Muscle of arm (tissue), 14 donors: ENCODE results near the gene ZNF239. TPM values are rescaled to one million over a fixed set of nuclear protein-coding genes. Genes with fewer than 3 reads are reported as not detected.
A peak's percentile ranks its signal among the peaks of the same experiment; 100 is the strongest.
"Not testable (repeated sequence)": the region's sequence is repeated elsewhere in the genome, so short reads cannot be mapped to it uniquely, and the experiment has no call there.

Source experiments
- DNase-seq: peaks from one replicate; pipeline ENCODE4 v3.0.0-alpha.2; 2013
- long read RNA-seq, 11 donors: transcript quantifications; one replicate each; lab custom pipeline, GENCODE V29; 2026
- polyA plus RNA-seq, 12 donors: library from polyadenylated mRNA; unstranded; fragments of 120-200 nt; gene quantifications; one replicate each; pipeline ENCODE4 v1.2.1, GENCODE V29; 2013; ENCODE audit not compliant: insufficient read length in 12 of 12

Gene ZNF239
- polyA plus RNA-seq, result 10 to 100 TPM in 1 of 12 donors, 1 to 10 TPM in 10, not detected in 1; 6.3 to 10.5 (median 8.6) TPM
- long read RNA-seq, donor 1, partial matches to known transcripts, result 0 of 3 reads
- long read RNA-seq, donor 1, other reads (novel, unspliced or antisense), result 0 of 3 reads
- long read RNA-seq, donor 2, partial matches to known transcripts, result 0 of 2 reads
- long read RNA-seq, donor 2, other reads (novel, unspliced or antisense), result 0 of 2 reads
- long read RNA-seq, donor 3, result 0 reads
- long read RNA-seq, donor 4, result 0 reads
- long read RNA-seq, donor 5, result 0 reads
- long read RNA-seq, donor 6, partial matches to known transcripts, result 0 of 2 reads
- long read RNA-seq, donor 6, other reads (novel, unspliced or antisense), result 0 of 2 reads
- long read RNA-seq, donor 7, partial matches to known transcripts, result 0 of 1 reads
- long read RNA-seq, donor 7, other reads (novel, unspliced or antisense), result 0 of 1 reads
- long read RNA-seq, donor 8, result 0 reads
- long read RNA-seq, donor 9, result 0 reads
- long read RNA-seq, donor 10, result 0 reads
- long read RNA-seq, donor 11, partial matches to known transcripts, result 0 of 4 reads
- long read RNA-seq, donor 11, other reads (novel, unspliced or antisense), result 0 of 4 reads

GRCh38 chr10:43574001-43574892, at the start of gene ZNF239:
ZNF239 (minus strand) TSS chr10:43574616; CDS start chr10:43558079, 16,537 bp downstream.
- DNase-seq, result peak; percentile 89

- no peak for DNase-seq
Observed at GRCh38 chr10:43623351-43623750, 48.9 kb upstream of the ZNF239 start.

- DNase-seq, result no peak
Observed at GRCh38 chr10:43622038-43622437, 47.6 kb upstream of the ZNF239 start.

GRCh38 chr10:43619368-43619767, 45.0 kb upstream of the ZNF239 start:
- DNase-seq, result no peak

DNA sequence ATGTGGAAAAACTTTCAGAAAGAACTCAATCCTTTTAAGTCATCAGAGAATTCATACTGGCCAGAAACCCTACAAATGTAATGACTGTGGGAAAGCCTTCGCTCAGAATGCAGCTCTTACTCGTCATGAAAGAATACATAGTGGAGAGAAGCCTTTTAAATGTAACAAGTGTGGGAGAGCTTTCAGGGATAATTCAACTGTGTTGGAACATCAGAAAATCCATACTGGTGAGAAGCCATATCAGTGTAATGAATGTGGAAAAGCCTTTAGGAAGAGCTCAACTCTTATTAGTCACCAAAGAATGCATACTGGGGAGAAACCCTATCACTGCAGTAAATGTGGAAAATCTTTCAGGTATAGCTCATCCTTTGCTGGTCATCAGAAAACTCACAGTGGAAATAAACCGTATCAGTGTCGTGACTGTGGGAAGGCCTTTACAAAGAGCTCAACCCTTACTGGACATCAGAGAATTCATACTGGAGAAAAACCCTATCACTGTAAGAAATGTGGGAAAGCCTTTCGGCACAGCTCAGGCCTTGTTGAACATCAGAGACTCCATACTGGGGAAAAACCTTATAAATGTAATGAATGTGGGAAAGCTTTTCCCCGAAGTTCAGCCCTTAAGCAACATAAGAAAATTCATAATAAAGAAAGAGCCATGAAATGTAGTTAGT, 42.4 kb upstream of the ZNF239 start:
- no peak for DNase-seq

DNA sequence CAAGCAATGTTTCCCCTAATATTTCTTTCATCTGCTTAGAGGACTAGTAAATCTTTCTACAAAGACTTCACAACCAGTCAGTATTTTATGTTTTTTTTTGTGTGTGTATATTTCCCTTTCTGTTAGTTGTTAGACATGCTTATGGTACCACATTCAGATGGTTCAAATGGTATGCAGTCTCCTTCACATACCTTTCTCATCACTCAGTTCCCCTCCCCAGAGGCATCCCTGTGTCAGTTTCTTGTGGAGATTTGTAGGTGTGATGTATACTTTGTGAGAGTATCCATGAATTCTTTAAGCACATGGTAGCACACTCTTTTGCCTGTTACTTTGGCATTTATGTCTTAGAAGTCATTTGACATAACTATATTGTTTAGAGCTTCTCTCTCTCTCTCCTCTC, 36.2 kb upstream of the ZNF239 start:
- DNase-seq, result no peak

DNA sequence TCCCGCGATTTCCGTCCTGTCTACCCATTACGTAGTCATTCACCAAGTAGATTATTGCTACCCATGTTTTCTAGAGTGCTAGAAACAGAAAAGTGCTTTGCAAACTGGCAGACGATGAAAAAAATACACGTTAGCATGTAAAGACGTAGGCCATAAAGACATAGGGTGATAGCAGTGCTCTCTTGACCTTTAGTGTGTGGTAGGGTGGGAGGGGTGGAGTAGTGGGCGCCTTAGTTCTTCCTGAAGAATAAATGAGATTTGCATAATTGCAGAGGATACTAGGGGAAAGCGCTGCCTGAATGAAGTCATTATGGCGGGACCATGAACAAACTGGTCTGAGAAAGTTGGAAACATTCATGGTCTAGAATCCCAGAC, 32.8 kb upstream of the ZNF239 start:
- DNase-seq, result no peak

DNA sequence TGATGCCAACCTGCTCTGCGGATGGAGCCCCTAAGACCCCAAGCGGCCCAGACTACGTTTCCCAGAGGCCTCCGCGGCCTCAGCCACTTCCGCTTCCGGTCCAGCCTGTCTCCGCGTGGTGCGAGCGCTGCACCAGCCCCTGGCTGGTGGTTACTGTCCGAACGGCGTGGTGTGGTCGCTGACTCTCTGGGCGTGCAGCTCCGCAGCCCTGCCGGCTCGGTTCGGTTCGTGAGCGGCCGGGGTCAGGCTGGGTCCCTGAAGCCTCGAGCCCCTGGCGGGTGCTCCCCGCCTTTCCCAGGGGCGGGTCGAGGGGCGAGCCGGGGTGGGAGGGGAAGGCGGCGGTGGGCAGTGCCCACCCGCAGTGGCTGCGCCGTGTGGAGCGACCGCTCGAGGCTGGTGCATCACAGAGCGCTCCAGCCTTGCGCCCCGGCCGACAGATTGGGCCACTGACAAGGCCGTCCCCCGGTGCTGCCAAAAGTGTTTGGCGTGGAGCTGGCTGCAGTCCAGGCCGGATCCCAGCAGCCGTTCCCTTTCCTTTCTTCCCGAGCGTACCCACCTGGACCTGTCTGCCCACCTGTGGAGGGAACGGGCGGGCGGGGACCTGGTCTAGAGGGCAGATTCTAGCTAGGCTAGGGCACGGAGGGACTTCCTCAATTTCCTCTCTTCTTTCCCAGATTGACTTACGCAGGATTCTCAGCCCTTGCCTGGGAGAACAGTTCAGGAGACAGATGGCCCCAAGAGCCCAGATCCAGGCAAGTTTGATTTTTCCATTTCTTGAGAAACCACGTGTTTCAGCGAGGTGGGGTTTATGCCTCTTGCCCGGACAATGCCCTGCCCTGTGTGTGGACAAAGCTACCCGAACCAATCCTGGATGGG, 32.1 kb upstream of the ZNF239 start, which contains the start of gene ZNF485:
ZNF485 (plus strand) TSS at position 116 of the 876 bp plus-strand sequence; CDS start at position 729, 613 bp downstream.
- DNase-seq, result peak; percentile 60

DNA sequence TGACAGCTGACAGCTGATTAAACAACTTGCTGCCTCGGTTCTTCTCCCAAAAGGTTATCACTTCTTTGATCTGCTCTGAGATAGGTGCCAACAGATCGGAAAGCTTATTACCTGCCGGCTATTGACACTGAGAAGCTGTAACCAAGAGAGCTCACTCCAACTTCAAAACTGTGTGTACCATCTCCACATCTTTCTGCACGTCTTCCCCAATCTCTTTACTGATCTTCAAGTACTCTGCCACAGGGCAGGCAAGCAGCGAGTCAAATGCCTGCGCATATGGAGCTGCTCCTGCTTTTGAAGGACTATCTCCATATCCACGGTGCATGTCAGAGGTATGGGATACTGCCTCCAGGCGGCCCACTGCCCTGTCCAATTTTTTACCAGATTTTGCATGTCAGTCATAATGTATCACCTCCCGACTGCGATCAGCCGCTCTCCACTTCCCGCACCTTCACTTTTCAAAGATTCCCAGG, 31.5 kb upstream of the ZNF239 start:
- no peak for DNase-seq

- not testable (repeated sequence) for DNase-seq
Observed at GRCh38 chr10:43601576-43601975, 27.2 kb upstream of the ZNF239 start.

- no peak for DNase-seq
Observed at GRCh38 chr10:43599333-43599732, 24.9 kb upstream of the ZNF239 start.

- DNase-seq, result no peak
Observed at GRCh38 chr10:43598446-43598845, 24.0 kb upstream of the ZNF239 start.

DNA sequence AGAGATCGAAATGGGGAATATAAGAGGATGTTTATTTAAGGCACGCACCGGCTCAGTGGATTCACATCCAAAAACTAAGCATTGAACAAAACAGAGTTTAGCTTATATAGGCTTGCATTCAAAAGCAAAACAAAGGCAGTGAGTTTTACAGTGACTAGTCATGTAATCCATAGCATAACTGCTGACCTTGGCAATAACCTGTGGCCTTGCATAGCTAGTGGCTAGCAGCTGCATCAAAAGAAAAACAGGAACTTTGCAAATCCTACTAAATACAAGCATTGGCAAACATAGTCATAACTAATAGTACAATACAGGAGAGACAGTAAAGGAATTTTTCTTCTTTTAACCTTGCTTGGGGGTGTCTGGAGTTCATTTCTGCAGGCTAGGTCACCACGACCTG, 22.1 kb upstream of the ZNF239 start:
- DNase-seq, result no peak

DNA sequence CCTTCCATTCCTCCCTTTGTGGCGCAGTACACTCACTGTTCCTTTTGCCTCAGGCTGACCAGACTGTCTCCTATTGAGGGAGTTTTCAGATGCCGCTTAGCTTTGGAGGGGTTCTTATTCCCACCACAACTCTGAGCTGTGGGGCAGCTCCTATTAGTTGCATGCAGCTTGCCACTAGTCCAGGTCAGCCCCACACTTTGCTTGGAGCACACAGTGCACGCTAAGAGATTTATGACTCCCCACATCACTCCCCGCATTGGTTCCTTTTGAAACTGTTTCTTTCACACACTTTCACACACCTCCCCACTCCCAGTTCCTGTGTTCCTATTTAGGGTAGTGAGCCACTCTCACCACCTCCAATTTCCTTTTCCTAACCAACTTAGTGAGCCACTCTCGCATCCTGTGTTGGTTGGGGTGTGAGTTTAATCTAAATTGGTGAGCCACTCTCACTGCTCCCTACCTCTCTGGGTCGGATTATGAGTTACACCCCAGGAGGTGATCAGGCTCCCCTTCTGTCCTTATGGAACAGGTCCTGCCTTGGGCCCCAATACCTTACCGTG, 21.4 kb upstream of the ZNF239 start:
- no peak for DNase-seq

DNA sequence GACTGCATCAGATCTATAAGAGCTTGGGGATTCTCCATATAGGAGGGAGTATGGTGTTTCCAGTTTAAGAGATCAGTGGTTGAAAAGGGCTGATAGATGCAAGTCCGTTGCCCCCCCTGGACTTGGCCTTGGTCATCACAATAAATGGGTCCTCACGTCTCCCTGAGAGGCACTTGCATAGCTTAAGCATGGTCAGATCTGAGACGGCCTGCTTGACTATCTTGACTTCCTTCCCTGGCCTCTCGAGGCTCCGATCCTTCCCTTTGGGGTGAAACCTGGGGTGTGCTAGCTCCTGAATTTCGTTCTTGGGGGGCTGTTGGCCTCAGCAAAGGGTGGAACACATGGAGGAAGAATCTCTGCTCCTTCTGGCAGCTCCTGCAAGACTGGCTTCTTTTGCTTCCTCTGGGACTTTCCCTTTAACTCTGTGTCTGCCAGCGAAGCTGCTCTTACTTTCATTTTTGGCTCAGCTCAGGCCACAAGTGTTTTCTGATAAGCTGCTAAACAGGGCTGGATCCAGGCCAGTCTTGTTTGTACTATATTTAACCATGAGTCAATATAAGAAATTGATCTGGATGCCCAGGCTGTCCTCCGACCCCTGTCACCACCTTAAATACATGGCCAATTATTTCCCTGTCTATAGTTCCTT, 20.7 kb upstream of the ZNF239 start:
- peak; percentile 19 for DNase-seq

GRCh38 chr10:43591303-43591904, 17.0 kb upstream of the ZNF239 start:
- no peak for DNase-seq

DNA sequence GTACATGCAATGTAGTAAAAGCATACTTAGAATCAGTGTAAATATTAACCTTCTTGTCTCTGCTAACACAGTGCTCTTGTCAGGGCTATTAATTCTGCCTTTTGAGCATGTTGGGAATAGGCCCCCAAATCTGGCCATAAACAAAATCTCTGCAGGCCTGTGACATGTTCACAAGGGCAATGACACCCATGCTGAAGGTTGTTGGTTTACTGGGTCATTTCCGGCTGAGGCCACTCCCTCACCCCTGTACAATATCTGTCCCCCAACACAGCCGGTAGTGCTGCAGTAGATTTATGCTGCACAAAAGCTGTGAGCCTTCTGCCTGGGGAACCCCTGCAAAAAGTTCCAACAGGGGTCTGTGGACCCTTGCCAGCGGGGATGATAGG, 12.3 kb upstream of the ZNF239 start:
- not testable (repeated sequence) for DNase-seq

- DNase-seq, result no peak
Observed at GRCh38 chr10:43585981-43586729, 11.7 kb upstream of the ZNF239 start.
